ENCODE measurements around the gene RNF130. TPM values are rescaled to one million over a fixed set of nuclear protein-coding genes. Genes with fewer than 3 reads are reported as not detected.

Gene RNF130
- total and polyA plus RNA-seq, 2 of the 13 experiments (the other 11 are each of a cell fraction or from before 2014, with no cell fraction given) = 28.2 to 28.3 TPM

GRCh38 chr5:180071531-180072255 lies at the start of gene RNF130 (continued):
- TF ChIP-seq ZNF318 (CRISPR knock-in tag; IDR thresholded peaks at IDR 0.05) (peak; percentile 47; the same call in 1 of the 2 replicates), ZNF616 (CRISPR knock-in tag; IDR thresholded peaks at IDR 0.05; ENCODE audit: low read depth) (peak; percentile 98), ZNF766 (CRISPR knock-in tag; IDR thresholded peaks at IDR 0.05; ENCODE audit: borderline replicate concordance) (peak; percentile 99), FOXO1 (CRISPR knock-in tag; IDR thresholded peaks at IDR 0.05) (peak; percentile 67), ZNF512 (CRISPR knock-in tag; IDR thresholded peaks at IDR 0.05) (0 out of 2 replicates have a peak, but pooled peaks have one; percentile 69), EHMT2 (IDR thresholded peaks at IDR 0.05; ENCODE audit: borderline replicate concordance, low read depth, low read length) (no peak), ZNF33B (CRISPR knock-in tag; IDR thresholded peaks at IDR 0.05) (peak; percentile 99), RAD21 (CRISPR knock-in tag; IDR thresholded peaks at IDR 0.05) (peak; percentile 76)
- TF ChIP-seq, protein P1, sequence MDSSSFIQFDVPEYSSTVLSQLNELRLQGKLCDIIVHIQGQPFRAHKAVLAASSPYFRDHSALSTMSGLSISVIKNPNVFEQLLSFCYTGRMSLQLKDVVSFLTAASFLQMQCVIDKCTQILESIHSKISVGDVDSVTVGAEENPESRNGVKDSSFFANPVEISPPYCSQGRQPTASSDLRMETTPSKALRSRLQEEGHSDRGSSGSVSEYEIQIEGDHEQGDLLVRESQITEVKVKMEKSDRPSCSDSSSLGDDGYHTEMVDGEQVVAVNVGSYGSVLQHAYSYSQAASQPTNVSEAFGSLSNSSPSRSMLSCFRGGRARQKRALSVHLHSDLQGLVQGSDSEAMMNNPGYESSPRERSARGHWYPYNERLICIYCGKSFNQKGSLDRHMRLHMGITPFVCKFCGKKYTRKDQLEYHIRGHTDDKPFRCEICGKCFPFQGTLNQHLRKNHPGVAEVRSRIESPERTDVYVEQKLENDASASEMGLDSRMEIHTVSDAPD (CRISPR knock-in tag; IDR thresholded peaks at IDR 0.05) = peak; percentile 84
- TF ChIP-seq, protein P2, sequence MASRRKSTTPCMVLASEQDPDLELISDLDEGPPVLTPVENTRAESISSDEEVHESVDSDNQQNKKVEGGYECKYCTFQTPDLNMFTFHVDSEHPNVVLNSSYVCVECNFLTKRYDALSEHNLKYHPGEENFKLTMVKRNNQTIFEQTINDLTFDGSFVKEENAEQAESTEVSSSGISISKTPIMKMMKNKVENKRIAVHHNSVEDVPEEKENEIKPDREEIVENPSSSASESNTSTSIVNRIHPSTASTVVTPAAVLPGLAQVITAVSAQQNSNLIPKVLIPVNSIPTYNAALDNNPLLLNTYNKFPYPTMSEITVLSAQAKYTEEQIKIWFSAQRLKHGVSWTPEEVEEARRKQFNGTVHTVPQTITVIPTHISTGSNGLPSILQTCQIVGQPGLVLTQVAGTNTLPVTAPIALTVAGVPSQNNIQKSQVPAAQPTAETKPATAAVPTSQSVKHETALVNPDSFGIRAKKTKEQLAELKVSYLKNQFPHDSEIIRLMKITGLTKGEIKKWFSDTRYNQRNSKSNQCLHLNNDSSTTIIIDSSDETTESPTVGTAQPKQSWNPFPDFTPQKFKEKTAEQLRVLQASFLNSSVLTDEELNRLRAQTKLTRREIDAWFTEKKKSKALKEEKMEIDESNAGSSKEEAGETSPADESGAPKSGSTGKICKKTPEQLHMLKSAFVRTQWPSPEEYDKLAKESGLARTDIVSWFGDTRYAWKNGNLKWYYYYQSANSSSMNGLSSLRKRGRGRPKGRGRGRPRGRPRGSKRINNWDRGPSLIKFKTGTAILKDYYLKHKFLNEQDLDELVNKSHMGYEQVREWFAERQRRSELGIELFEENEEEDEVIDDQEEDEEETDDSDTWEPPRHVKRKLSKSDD (CRISPR knock-in tag; IDR thresholded peaks at IDR 0.05; ENCODE audit: low read depth) = peak; percentile 91
